Nephron (organoid): Measurements from ENCODE around the gene MAN2A1.

Experiments
- H3K27ac Mint-ChIP-seq, 3 experiments: 2 replicates each; pipeline ENCODE4 v1.8.0; 2020; ENCODE audit warnings: mixed read lengths in 3 of 3, mild to moderate bottlenecking in 2 of 3, moderate library complexity in 1 of 3
- H3K27me3 Mint-ChIP-seq: 2 replicates; pipeline ENCODE4 v1.8.0; 2021; ENCODE audit warnings: low read depth, mild to moderate bottlenecking, moderate library complexity, mixed read lengths
- H3K36me3 Mint-ChIP-seq: 2 replicates; pipeline ENCODE4 v1.8.0; 2020; ENCODE audit warnings: low read depth, mixed read lengths
- H3K4me1 Mint-ChIP-seq: 2 replicates; pipeline ENCODE4 v1.8.0; 2020; ENCODE audit warnings: mixed read lengths
- H3K4me3 Mint-ChIP-seq, 3 experiments: 2 replicates each; pipeline ENCODE4 v1.8.0; 2020; ENCODE audit warnings: mild to moderate bottlenecking in 3 of 3, mixed read lengths in 3 of 3, moderate library complexity in 2 of 3
- H3K9me3 Mint-ChIP-seq: 2 replicates; pipeline ENCODE4 v1.8.0; 2020; ENCODE audit warnings: mixed read lengths
- CTCF ChIP-seq, 3 experiments: fragments of 200-600 bp; sonication (generic); IDR thresholded peaks; one replicate each; pipeline ENCODE4 v1.5.0; 2021; ENCODE audit warnings: antibody characterized with exemption in 3 of 3; ENCODE audit not compliant: unreplicated experiment in 3 of 3

Gene MAN2A1

GRCh38 chr5:109744261-109744660 is 54.5 kb downstream of the MAN2A1 start:
- H3K4me3 Mint-ChIP-seq, result no peak overlapping the region
- peaks cover 16% of the 10 kb centered on the region for H3K36me3 Mint-ChIP-seq
- no peak for TF ChIP-seq CTCF (IDR thresholded peaks at IDR 0.05; ENCODE audit: unreplicated experiment in 3 of 3)
- peaks cover 41% of the 10 kb centered on the region for H3K4me1 Mint-ChIP-seq
- peak overlapping the region in 2 of 3 experiments; percentile 13 to 30 for H3K27ac Mint-ChIP-seq
- H3K27me3 Mint-ChIP-seq, result no peaks in the 10 kb centered on the region
- no peaks in the 10 kb centered on the region for H3K9me3 Mint-ChIP-seq

- H3K27me3 Mint-ChIP-seq, result no peaks in the 10 kb centered on the region
- H3K4me1 Mint-ChIP-seq, result peaks cover 7% of the 10 kb centered on the region
Measured at GRCh38 chr5:109748546-109748945, 58.8 kb downstream of the MAN2A1 start.

GRCh38 chr5:109750463-109750862 is 60.7 kb downstream of the MAN2A1 start:
- H3K9me3 Mint-ChIP-seq, result no peaks in the 10 kb centered on the region

More at GRCh38 chr5:109748546-109748945, 58.8 kb downstream of the MAN2A1 start:
- no peak for TF ChIP-seq CTCF (IDR thresholded peaks at IDR 0.05; ENCODE audit: unreplicated experiment in 3 of 3)
- H3K27ac Mint-ChIP-seq, result no peak overlapping the region
- no peaks in the 10 kb centered on the region for H3K9me3 Mint-ChIP-seq
- no peak overlapping the region for H3K4me3 Mint-ChIP-seq
- H3K36me3 Mint-ChIP-seq, result peaks cover 17% of the 10 kb centered on the region

GRCh38 chr5:109753279-109753678 is 63.6 kb downstream of the MAN2A1 start:
- Mint-ChIP-seq H3K9me3 (no peaks in the 10 kb centered on the region), H3K36me3 (peaks cover 27% of the 10 kb centered on the region), H3K4me3 (no peak overlapping the region), H3K4me1 (no peaks in the 10 kb centered on the region), H3K27ac (no peak overlapping the region), H3K27me3 (no peaks in the 10 kb centered on the region)
- TF ChIP-seq CTCF (IDR thresholded peaks at IDR 0.05; ENCODE audit: unreplicated experiment in 3 of 3), result no peak

More at GRCh38 chr5:109750463-109750862, 60.7 kb downstream of the MAN2A1 start:
- Mint-ChIP-seq H3K4me3 (no peak overlapping the region), H3K4me1 (no peaks in the 10 kb centered on the region), H3K36me3 (peaks cover 4% of the 10 kb centered on the region), H3K27ac (no peak overlapping the region), H3K27me3 (no peaks in the 10 kb centered on the region)
- no peak for TF ChIP-seq CTCF (IDR thresholded peaks at IDR 0.05; ENCODE audit: unreplicated experiment in 3 of 3)

GRCh38 chr5:109754319-109754718 is 64.6 kb downstream of the MAN2A1 start:
- Mint-ChIP-seq H3K9me3 (no peaks in the 10 kb centered on the region), H3K27me3 (no peaks in the 10 kb centered on the region), H3K36me3 (peaks cover 31% of the 10 kb centered on the region), H3K4me1 (no peaks in the 10 kb centered on the region), H3K4me3 (no peak overlapping the region), H3K27ac (no peak overlapping the region)
- no peak for TF ChIP-seq CTCF (IDR thresholded peaks at IDR 0.05; ENCODE audit: unreplicated experiment in 3 of 3)

- no peak for TF ChIP-seq CTCF (IDR thresholded peaks at IDR 0.05; ENCODE audit: unreplicated experiment in 3 of 3)
- Mint-ChIP-seq H3K4me3 (no peak overlapping the region), H3K27me3 (no peaks in the 10 kb centered on the region), H3K9me3 (peaks cover 8% of the 10 kb centered on the region), H3K36me3 (peaks cover 45% of the 10 kb centered on the region), H3K4me1 (no peaks in the 10 kb centered on the region), H3K27ac (no peak overlapping the region)
Measured at GRCh38 chr5:109755761-109756160, 66.0 kb downstream of the MAN2A1 start.
